ENCODE results near the gene SEM1.
A peak's percentile ranks its signal among the peaks of the same experiment; 100 is the strongest.
"Not testable (repeated sequence)": the region's sequence is repeated elsewhere in the genome, so short reads cannot be mapped to it uniquely, and the experiment has no call there.

Gene SEM1

DNA sequence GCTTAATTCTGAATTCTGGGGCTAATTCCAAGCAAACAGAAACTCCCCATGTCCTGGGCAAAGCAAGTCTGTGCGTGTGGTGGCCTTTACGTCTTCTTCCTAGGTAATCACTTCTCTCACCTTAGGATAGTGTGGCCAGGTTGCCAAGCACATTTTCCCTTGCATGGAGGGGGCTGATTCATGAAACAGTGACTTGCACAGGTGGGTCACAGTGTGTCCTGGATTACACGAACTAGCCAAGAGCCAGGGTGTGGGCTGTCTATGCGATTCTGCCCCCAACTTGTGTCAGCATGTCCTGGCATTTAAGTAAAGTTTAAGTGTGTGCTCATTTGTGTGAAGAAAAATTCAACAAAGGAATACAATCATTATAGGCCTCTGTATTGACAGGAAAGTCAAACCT lies 18.5 kb upstream of the SEM1 start:
- H3K9me3 ChIP-seq (ENCODE audit: control insufficient read depth, low read length): no peaks in the 10 kb centered on the region
- no peak overlapping the region for H3K27ac ChIP-seq (ENCODE audit: insufficient read depth, low read length, poor library complexity, severe bottlenecking)
- no peaks in the 10 kb centered on the region for H3K4me1 ChIP-seq (ENCODE audit: control insufficient read depth, insufficient read depth, low read length, poor library complexity, severe bottlenecking)
- H3K36me3 ChIP-seq (ENCODE audit: control insufficient read depth, insufficient read depth, low read length): no peaks in the 10 kb centered on the region
- H3K27me3 ChIP-seq (replicated peaks; ENCODE audit: control insufficient read depth, insufficient read depth, low read length, poor library complexity, severe bottlenecking): no peaks in the 10 kb centered on the region
- H3K4me3 ChIP-seq (ENCODE audit: insufficient read depth, low read depth, low read length, poor library complexity, severe bottlenecking): no peak overlapping the region
- DNase-seq: no peak

DNA sequence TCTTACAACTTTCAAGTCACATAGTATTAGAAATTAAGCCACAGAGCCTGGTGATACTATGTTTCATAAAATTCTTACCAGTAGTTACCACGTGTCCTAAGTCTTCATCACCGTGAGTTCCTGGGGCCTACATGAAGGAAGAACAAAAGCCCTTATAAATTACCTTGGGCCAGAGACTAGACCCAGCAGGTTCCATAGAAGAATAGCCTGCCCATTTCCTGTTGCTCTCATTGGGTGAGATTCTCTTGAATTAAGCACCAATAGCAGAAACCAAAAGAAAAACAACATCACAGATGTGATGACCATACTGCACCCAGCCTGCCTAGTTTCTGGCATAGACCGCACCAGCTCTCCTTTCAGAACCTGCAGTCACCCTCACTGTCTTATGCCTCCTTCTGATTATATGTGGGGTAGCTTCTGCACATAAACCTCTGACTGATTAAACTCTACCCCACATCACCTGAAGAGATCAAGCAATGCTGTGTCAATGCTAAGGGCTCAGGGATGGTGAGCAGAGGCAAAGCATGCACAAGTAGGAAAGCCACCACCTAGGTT lies 18.0 kb upstream of the SEM1 start:
- H3K4me1 ChIP-seq (ENCODE audit: control insufficient read depth, insufficient read depth, low read length, poor library complexity, severe bottlenecking): no peaks in the 10 kb centered on the region
- H3K9me3 ChIP-seq (ENCODE audit: control insufficient read depth, low read length): no peaks in the 10 kb centered on the region
- DNase-seq: no peak
- H3K27me3 ChIP-seq (replicated peaks; ENCODE audit: control insufficient read depth, insufficient read depth, low read length, poor library complexity, severe bottlenecking): no peaks in the 10 kb centered on the region
- no peak overlapping the region for H3K4me3 ChIP-seq (ENCODE audit: insufficient read depth, low read depth, low read length, poor library complexity, severe bottlenecking)
- no peak overlapping the region for H3K27ac ChIP-seq (ENCODE audit: insufficient read depth, low read length, poor library complexity, severe bottlenecking)
- no peaks in the 10 kb centered on the region for H3K36me3 ChIP-seq (ENCODE audit: control insufficient read depth, insufficient read depth, low read length)

DNA sequence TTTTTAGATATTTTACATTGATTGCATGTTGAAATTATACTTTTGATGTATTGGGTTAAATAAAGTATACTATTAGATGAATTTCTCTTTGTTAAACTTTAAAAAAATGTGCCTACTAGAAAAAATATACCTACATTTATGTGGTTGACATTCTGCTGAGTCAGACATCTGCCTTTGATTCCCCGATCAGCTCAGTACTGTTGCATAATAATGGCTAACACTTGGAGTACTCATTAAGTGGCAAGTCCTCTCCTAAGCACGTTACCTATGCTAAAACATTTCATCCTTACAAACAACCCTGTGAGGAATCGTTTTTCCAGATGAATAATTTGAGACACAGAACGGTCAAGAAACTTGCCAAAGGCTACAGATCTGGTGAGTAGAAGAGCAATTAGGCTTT lies 14.0 kb upstream of the SEM1 start:
- Histone ChIP-seq H3K4me1 (ENCODE audit: control insufficient read depth, insufficient read depth, low read length, poor library complexity, severe bottlenecking) (no peaks in the 10 kb centered on the region), H3K9me3 (ENCODE audit: control insufficient read depth, low read length) (no peaks in the 10 kb centered on the region), H3K27ac (ENCODE audit: insufficient read depth, low read length, poor library complexity, severe bottlenecking) (no peak overlapping the region), H3K4me3 (ENCODE audit: insufficient read depth, low read depth, low read length, poor library complexity, severe bottlenecking) (no peak overlapping the region), H3K27me3 (replicated peaks; ENCODE audit: control insufficient read depth, insufficient read depth, low read length, poor library complexity, severe bottlenecking) (no peaks in the 10 kb centered on the region), H3K36me3 (ENCODE audit: control insufficient read depth, insufficient read depth, low read length) (no peaks in the 10 kb centered on the region)
- no peak for DNase-seq

DNA sequence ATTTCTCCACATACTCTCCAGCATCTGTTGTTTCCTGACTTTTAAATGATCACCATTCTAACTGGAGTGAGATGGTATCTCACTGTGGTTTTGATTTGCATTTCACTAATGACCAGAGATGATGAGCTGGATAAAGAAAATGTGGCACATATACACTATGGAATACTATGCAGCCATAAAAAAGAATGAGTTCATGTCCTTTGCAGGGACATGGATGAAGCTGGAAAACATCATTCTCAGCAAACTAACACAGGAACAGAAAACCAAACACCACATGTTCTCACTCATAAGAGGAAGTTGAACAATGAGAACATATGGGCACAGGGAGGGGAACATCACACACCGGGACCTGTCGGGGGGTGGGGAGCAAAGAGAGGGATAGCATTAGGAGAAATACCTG lies 13.3 kb upstream of the SEM1 start:
- H3K36me3 ChIP-seq (ENCODE audit: control insufficient read depth, insufficient read depth, low read length); DNase-seq; H3K4me3 ChIP-seq (ENCODE audit: insufficient read depth, low read depth, low read length, poor library complexity, severe bottlenecking); H3K9me3 ChIP-seq (ENCODE audit: control insufficient read depth, low read length); H3K27me3 ChIP-seq (replicated peaks; ENCODE audit: control insufficient read depth, insufficient read depth, low read length, poor library complexity, severe bottlenecking); H3K27ac ChIP-seq (ENCODE audit: insufficient read depth, low read length, poor library complexity, severe bottlenecking); H3K4me1 ChIP-seq (ENCODE audit: control insufficient read depth, insufficient read depth, low read length, poor library complexity, severe bottlenecking): not testable (repeated sequence)

DNA sequence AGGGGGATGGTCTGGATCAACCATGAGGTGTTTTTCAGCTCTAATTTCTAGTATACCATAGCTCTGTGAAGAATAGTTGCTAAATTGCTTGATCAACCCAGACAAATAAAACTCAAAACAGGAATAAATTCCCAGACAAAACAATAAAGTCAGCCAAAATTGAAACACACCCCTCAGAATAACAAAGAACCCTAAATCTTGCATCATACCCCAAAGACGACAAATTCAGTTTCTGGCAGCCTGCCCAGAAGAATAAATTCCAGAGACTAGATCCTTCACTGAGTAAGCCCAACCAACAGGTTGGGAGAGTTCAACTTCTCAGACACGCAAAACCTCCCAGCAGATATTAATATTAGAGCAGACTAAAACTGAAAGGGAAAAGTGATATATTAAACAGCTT lies 11.2 kb upstream of the SEM1 start:
- no peaks in the 10 kb centered on the region for H3K36me3 ChIP-seq (ENCODE audit: control insufficient read depth, insufficient read depth, low read length)
- DNase-seq: no peak
- no peak overlapping the region for H3K27ac ChIP-seq (ENCODE audit: insufficient read depth, low read length, poor library complexity, severe bottlenecking)
- H3K4me3 ChIP-seq (ENCODE audit: insufficient read depth, low read depth, low read length, poor library complexity, severe bottlenecking): no peak overlapping the region
- no peaks in the 10 kb centered on the region for H3K9me3 ChIP-seq (ENCODE audit: control insufficient read depth, low read length)
- peaks cover 6% of the 10 kb centered on the region for H3K27me3 ChIP-seq (replicated peaks; ENCODE audit: control insufficient read depth, insufficient read depth, low read length, poor library complexity, severe bottlenecking)
- no peaks in the 10 kb centered on the region for H3K4me1 ChIP-seq (ENCODE audit: control insufficient read depth, insufficient read depth, low read length, poor library complexity, severe bottlenecking)

DNA sequence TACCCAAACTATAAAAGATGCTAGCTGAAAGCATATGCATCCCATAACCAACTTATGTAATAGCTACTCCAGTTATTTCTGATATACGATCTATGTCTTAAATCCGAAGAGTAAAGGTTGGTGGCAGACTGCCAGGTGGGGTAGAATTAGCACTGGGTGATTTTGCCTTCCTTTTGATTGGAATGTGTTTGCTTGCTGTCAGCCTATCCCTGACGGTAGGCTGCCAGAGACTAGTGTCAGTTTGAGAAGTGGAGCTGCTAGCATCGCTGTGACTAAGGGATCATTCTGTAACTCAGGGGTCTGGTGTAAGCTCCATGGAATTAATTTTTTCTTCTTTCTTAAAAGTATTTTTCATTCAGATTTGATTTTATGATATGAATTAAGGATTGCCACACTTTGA lies 9.5 kb upstream of the SEM1 start:
- Histone ChIP-seq H3K27me3 (replicated peaks; ENCODE audit: control insufficient read depth, insufficient read depth, low read length, poor library complexity, severe bottlenecking) (peaks cover 6% of the 10 kb centered on the region), H3K4me1 (ENCODE audit: control insufficient read depth, insufficient read depth, low read length, poor library complexity, severe bottlenecking) (no peaks in the 10 kb centered on the region), H3K4me3 (ENCODE audit: insufficient read depth, low read depth, low read length, poor library complexity, severe bottlenecking) (no peak overlapping the region), H3K27ac (ENCODE audit: insufficient read depth, low read length, poor library complexity, severe bottlenecking) (no peak overlapping the region), H3K9me3 (ENCODE audit: control insufficient read depth, low read length) (no peaks in the 10 kb centered on the region), H3K36me3 (ENCODE audit: control insufficient read depth, insufficient read depth, low read length) (no peaks in the 10 kb centered on the region)
- no peak for DNase-seq

DNA sequence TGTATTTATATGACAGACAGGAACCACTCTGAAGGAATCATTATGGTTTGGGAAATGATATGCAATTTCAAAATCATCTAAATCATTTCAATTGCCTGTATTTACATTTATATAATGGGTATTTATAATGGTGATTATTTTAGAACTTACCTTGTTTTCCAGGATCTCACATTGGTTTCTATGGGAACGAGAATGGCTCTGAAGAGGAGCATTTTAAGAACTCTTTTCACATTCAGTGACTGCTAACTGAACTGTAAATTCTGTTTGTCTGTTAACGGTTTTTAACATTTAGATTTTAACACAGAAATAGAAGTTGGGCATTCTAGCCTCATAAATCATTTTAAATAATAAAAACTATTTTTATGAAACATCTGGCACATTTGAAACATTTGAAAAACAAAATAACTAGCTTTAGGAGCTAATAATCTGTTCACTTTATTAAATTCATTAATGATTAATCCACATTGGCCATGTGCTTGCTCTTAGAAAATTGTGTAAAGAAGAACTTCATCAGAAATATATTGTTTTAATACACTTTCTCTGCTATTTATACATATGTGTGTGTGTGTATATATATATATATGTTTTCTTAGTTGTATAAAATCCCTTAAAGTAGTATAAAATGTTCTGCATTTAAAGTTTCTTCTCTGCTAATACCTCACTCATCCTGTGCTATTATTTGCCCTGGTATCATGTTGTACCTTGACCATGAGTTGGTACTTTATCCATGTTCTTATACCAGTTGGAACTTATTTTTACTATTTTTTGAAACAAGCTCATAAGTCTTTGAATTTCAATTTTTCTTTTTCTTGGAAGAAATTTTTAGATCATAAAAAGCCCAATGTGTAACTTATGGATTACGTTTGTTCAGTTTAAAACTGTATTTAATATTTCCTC lies 8.7 kb upstream of the SEM1 start:
- no peak overlapping the region for H3K27ac ChIP-seq (ENCODE audit: insufficient read depth, low read length, poor library complexity, severe bottlenecking)
- H3K27me3 ChIP-seq (replicated peaks; ENCODE audit: control insufficient read depth, insufficient read depth, low read length, poor library complexity, severe bottlenecking): peaks cover 6% of the 10 kb centered on the region
- no peaks in the 10 kb centered on the region for H3K9me3 ChIP-seq (ENCODE audit: control insufficient read depth, low read length)
- no peak overlapping the region for H3K4me3 ChIP-seq (ENCODE audit: insufficient read depth, low read depth, low read length, poor library complexity, severe bottlenecking)
- H3K36me3 ChIP-seq (ENCODE audit: control insufficient read depth, insufficient read depth, low read length): no peaks in the 10 kb centered on the region
- no peak for DNase-seq
- H3K4me1 ChIP-seq (ENCODE audit: control insufficient read depth, insufficient read depth, low read length, poor library complexity, severe bottlenecking): no peaks in the 10 kb centered on the region

DNA sequence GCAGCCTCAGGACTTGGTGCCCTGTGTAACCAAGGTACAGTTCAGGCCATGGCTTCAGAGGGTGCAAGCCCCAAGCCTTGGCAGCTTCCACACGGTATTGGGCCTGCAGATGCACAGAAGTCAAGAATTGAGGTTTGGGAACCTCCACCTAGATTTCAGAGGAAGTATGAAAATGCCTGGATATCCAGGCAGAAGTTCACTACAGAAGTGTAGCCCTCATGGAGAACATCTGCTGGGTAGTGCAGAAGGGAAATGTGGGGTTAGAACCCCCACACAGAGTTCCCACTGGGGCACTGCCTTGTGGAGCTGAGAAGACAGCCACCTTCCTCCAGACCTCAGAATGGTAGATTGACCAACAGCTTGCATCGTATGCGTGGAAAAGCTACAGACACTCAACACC lies 3.4 kb upstream of the SEM1 start:
- Histone ChIP-seq H3K4me1 (ENCODE audit: control insufficient read depth, insufficient read depth, low read length, poor library complexity, severe bottlenecking) (peaks cover 7% of the 10 kb centered on the region), H3K27me3 (replicated peaks; ENCODE audit: control insufficient read depth, insufficient read depth, low read length, poor library complexity, severe bottlenecking) (peaks cover 6% of the 10 kb centered on the region), H3K9me3 (ENCODE audit: control insufficient read depth, low read length) (no peaks in the 10 kb centered on the region), H3K36me3 (ENCODE audit: control insufficient read depth, insufficient read depth, low read length) (no peaks in the 10 kb centered on the region), H3K4me3 (ENCODE audit: insufficient read depth, low read depth, low read length, poor library complexity, severe bottlenecking) (no peak overlapping the region), H3K27ac (ENCODE audit: insufficient read depth, low read length, poor library complexity, severe bottlenecking) (no peak overlapping the region)
- no peak for DNase-seq

DNA sequence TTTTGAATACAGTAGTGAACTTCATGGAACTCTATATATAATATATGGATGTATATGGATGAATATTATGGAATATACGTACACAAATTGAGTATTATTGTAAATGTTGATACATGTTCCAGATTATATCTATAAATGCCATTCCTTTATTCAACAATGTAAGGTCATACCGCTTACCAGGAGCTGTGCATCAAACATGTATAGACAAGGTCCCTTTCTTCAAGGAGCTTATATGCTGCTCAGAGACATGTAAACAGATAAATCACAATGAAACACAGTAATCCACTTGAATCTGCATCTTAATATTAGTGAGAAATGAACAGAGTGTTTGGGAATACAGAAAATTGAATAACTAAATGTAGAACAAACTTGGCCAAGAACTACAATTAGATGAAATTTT lies 898 bp upstream of the SEM1 start:
- no peaks in the 10 kb centered on the region for H3K27me3 ChIP-seq (replicated peaks; ENCODE audit: control insufficient read depth, insufficient read depth, low read length, poor library complexity, severe bottlenecking)
- no peak for DNase-seq
- no peaks in the 10 kb centered on the region for H3K36me3 ChIP-seq (ENCODE audit: control insufficient read depth, insufficient read depth, low read length)
- H3K4me1 ChIP-seq (ENCODE audit: control insufficient read depth, insufficient read depth, low read length, poor library complexity, severe bottlenecking): peaks cover 9% of the 10 kb centered on the region
- H3K9me3 ChIP-seq (ENCODE audit: control insufficient read depth, low read length): no peaks in the 10 kb centered on the region
- H3K27ac ChIP-seq (ENCODE audit: insufficient read depth, low read length, poor library complexity, severe bottlenecking): no peak overlapping the region
- no peak overlapping the region for H3K4me3 ChIP-seq (ENCODE audit: insufficient read depth, low read depth, low read length, poor library complexity, severe bottlenecking)

DNA sequence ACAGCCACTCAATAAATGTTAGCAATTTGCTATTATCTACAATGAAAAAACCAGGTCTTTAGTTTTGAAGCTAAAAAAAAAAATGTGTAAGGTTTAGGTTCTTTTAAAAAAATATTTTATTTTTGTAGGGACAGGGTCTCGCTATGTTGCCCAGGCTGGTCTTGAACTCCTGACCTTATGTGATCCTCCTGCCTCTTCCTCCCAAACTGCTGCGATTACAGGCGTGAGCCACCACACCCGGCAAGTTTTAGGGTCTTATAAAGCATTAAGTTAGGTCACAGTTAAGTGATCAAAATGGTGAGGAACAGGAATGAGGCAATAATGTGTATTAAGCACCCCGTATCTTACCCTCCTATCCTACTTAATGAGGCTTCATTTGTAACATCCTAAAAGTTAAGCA lies 774 bp downstream of the SEM1 start:
- Histone ChIP-seq H3K27me3 (replicated peaks; ENCODE audit: control insufficient read depth, insufficient read depth, low read length, poor library complexity, severe bottlenecking) (no peaks in the 10 kb centered on the region), H3K36me3 (ENCODE audit: control insufficient read depth, insufficient read depth, low read length) (no peaks in the 10 kb centered on the region), H3K9me3 (ENCODE audit: control insufficient read depth, low read length) (no peaks in the 10 kb centered on the region), H3K4me3 (ENCODE audit: insufficient read depth, low read depth, low read length, poor library complexity, severe bottlenecking) (peak overlapping the region; percentile 87), H3K27ac (ENCODE audit: insufficient read depth, low read length, poor library complexity, severe bottlenecking) (peak overlapping the region; percentile 68), H3K4me1 (ENCODE audit: control insufficient read depth, insufficient read depth, low read length, poor library complexity, severe bottlenecking) (peaks cover 9% of the 10 kb centered on the region)
- DNase-seq: no peak

Measured in effector memory CD4-positive, alpha-beta T cell (primary cell).